ENCODE results near the gene FAM98B. TPM values are rescaled to one million over a fixed set of nuclear protein-coding genes. Genes with fewer than 3 reads are reported as not detected.

Gene FAM98B
- total and polyA plus RNA-seq, 2 of the 8 experiments (the other 6 are each of a cell fraction or from before 2014, with no cell fraction given), result 5.9 to 48.4 TPM

GRCh38 chr15:38509152-38509551, 55.2 kb downstream of the FAM98B start:
- H2BK20ac ChIP-seq (ENCODE audit: low read length), result no peak overlapping the region
- no peak overlapping the region for H3K18ac ChIP-seq (ENCODE audit: extremely low read depth, low read length)
- H4K91ac ChIP-seq (replicated peaks; ENCODE audit: insufficient read length, low read length), result no peak overlapping the region
- no peak overlapping the region for H3K27ac ChIP-seq (ENCODE audit: low read depth, low read length)
- no peak overlapping the region for H4K5ac ChIP-seq (ENCODE audit: insufficient read length, low read depth, low read length)
- H4K8ac ChIP-seq (ENCODE audit: extremely low read depth, insufficient read depth, low read length), result no peak overlapping the region
- no peaks in the 10 kb centered on the region for H4K20me1 ChIP-seq (replicated peaks in 1 of 2; ENCODE audit: control insufficient read depth in 1 of 2, insufficient read depth in 2 of 2, low read length in 2 of 2)
- no peaks in the 10 kb centered on the region for H3K9me3 ChIP-seq (ENCODE audit: insufficient read depth in 2 of 2, low read depth in 1 of 2, low read length in 1 of 2)
- H2AFZ ChIP-seq (ENCODE audit: low read length), result no peak overlapping the region
- DNase-seq (ENCODE audit: low read depth in 1 of 2, low spot score in 2 of 2) (no peak), FAIRE-seq (no peak)
- H2BK120ac ChIP-seq (replicated peaks; ENCODE audit: low read depth, low read length), result no peak overlapping the region
- H3K23ac ChIP-seq (ENCODE audit: insufficient read length), result no peak overlapping the region
- H3K23me2 ChIP-seq (ENCODE audit: low read depth, low read length), result no peaks in the 10 kb centered on the region
- no peaks in the 10 kb centered on the region for H3K79me1 ChIP-seq (ENCODE audit: low read depth, low read length)
- no peaks in the 10 kb centered on the region for H3K4me1 ChIP-seq (replicated peaks in 1 of 4; ENCODE audit: control insufficient read depth in 3 of 4, insufficient read depth in 4 of 4, low read length in 3 of 4)
- no peak overlapping the region for H3K14ac ChIP-seq (ENCODE audit: insufficient read length)
- H2BK15ac ChIP-seq (ENCODE audit: low read length), result no peak overlapping the region
- 98% methylated on average over 4 of the region's 4 CpGs; no CpG with 5 or more reads in 1 of the 2 experiments for WGBS, 2 experiments (ENCODE audit: extremely low coverage in 1 of 2, insufficient coverage in 1 of 2, insufficient read length in 1 of 2, insufficient replicate concordance in 2 of 2, low coverage in 1 of 2, low lambda C conversion rate in 2 of 2, missing lambda C conversion rate in 1 of 2)
- TF ChIP-seq SIRT6 (IDR thresholded peaks at IDR 0.05; ENCODE audit: low read length) (no peak), SP2 (IDR thresholded peaks at IDR 0.05; ENCODE audit: low read length) (no peak), GTF2F1 (IDR thresholded peaks at IDR 0.05; ENCODE audit: borderline replicate concordance, low read depth, low read length) (no peak), CEBPB (IDR thresholded peaks at IDR 0.05; ENCODE audit: low read depth, low read length) (no peak), TBP (IDR thresholded peaks at IDR 0.05; ENCODE audit: low read depth, low read length) (no peak)
- no peak overlapping the region for H3K9ac ChIP-seq (replicated peaks in 1 of 4; ENCODE audit: extremely low read depth in 1 of 4, low read depth in 3 of 4, low read length in 3 of 4)
- H3K79me2 ChIP-seq (ENCODE audit: control insufficient read depth in 1 of 2, insufficient read depth in 2 of 2, low read length in 2 of 2), result no peaks in the 10 kb centered on the region
- H3K4ac ChIP-seq (replicated peaks; ENCODE audit: insufficient read length, low read depth, low read length), result no peak overlapping the region
- H2BK12ac ChIP-seq (ENCODE audit: low read depth, low read length), result no peak overlapping the region
- no peak overlapping the region for H2AK5ac ChIP-seq (ENCODE audit: low read depth, low read length)
- H3K27me3 ChIP-seq (replicated peaks in 1 of 4; ENCODE audit: control insufficient read depth in 3 of 4, extremely low read depth in 1 of 4, insufficient read depth in 3 of 4, low read length in 3 of 4), result no peaks in the 10 kb centered on the region
- no peak overlapping the region for H3K4me2 ChIP-seq (ENCODE audit: insufficient read depth in 1 of 2, low read depth in 2 of 2, low read length in 2 of 2)
- ChIA-PET CTCF (ENCODE audit: partially characterized antibody) (interaction anchor here (1.7 kb wide), 1 partner anchor 192 kb away, joined by 3 read pairs; no protein-coding TSS in a partner anchor), POLR2A (ENCODE audit: partially characterized antibody) (interaction anchor here (1.2 to 2.2 kb wide), 2 partner anchors 9 to 12 kb away, joined by 3 to 8 read pairs; no protein-coding TSS in a partner anchor)
- H2BK5ac ChIP-seq (ENCODE audit: low read depth, low read length), result no peak overlapping the region
- no peak overlapping the region for H3K56ac ChIP-seq (replicated peaks; ENCODE audit: insufficient read length, low read depth, low read length)
- H3K36me3 ChIP-seq (ENCODE audit: control insufficient read depth in 2 of 4, insufficient read depth in 4 of 4, low read length in 3 of 4), result no peaks in the 10 kb centered on the region
- no peak overlapping the region for H3K4me3 ChIP-seq (ENCODE audit: extremely low read depth in 1 of 4, insufficient read depth in 2 of 4, low read depth in 3 of 4, low read length in 4 of 4)
